ENCODE data around the gene STIM1. TPM values are rescaled to one million over a fixed set of nuclear protein-coding genes. Genes with fewer than 3 reads are reported as not detected.

Gene STIM1
- total RNA-seq, 4 donors from 2014 or later: 36.3 to 158 (median 46.1) TPM

DNA sequence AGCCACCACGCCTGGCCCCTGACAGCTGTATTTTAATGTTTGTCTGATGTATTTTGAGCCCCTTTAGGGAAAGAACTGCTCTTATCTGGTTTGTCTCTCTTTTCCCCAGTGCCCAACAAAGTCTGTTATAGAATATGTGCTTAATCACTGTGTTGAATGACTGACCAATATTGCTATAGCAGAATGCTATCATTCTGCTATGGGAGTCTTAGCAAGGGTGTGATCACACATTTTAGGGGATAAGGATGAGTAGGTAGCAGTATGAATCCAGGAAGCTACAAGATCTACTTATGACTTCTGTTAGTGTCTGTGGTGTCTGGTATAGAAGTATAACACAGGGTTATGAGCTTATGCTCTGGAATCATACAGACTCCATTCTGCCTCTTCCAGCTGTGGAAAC, 121.6 kb downstream of the STIM1 start:
- Histone ChIP-seq H3K9me3 (no peaks in the 10 kb centered on the region), H3K27ac (no peak overlapping the region), H3K4me1 (peaks cover 0 to 7% (median 0%) of the 10 kb centered on the region in 4 donors), H3K36me3 (no peaks in the 10 kb centered on the region), H3K27me3 (no peaks in the 10 kb centered on the region), H3K4me3 (no peak overlapping the region)
- TF ChIP-seq, protein P1, sequence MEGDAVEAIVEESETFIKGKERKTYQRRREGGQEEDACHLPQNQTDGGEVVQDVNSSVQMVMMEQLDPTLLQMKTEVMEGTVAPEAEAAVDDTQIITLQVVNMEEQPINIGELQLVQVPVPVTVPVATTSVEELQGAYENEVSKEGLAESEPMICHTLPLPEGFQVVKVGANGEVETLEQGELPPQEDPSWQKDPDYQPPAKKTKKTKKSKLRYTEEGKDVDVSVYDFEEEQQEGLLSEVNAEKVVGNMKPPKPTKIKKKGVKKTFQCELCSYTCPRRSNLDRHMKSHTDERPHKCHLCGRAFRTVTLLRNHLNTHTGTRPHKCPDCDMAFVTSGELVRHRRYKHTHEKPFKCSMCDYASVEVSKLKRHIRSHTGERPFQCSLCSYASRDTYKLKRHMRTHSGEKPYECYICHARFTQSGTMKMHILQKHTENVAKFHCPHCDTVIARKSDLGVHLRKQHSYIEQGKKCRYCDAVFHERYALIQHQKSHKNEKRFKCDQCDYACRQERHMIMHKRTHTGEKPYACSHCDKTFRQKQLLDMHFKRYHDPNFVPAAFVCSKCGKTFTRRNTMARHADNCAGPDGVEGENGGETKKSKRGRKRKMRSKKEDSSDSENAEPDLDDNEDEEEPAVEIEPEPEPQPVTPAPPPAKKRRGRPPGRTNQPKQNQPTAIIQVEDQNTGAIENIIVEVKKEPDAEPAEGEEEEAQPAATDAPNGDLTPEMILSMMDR (IDR thresholded peaks at IDR 0.05): no peak
- no peak for TF ChIP-seq POLR2A (IDR thresholded peaks at IDR 0.05)
- no peak for DNase-seq

DNA sequence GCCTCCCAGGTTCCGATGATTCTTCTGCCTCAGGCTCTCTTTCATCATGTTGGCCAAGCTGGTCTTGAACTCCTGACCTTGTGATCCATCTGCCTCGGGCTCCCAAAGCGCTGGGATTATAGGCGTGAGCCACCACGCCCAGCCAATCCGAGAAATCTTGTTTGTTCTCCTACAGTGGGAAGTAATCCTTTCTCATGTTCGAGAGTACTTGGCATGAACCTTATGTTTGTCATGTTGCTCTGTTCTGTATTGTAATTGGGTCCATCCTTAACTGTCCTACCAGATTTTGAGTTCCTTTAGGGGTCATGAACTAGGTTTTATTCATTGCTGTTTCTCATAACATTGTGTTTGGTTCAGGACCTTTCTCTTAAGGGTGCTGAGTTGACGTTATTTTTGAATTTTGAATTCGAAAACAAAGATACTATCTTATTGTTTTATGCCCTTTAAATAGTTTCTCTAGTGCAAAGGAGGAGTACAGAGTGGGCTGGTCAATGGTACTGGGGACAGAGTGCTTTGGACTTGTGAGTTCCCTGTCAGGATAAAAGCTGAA, 125.7 kb downstream of the STIM1 start:
- Histone ChIP-seq H3K27ac (no peak overlapping the region), H3K27me3 (no peaks in the 10 kb centered on the region), H3K4me1 (peaks cover 0 to 11% (median 0%) of the 10 kb centered on the region in 4 donors), H3K36me3 (no peaks in the 10 kb centered on the region), H3K9me3 (no peaks in the 10 kb centered on the region), H3K4me3 (no peak overlapping the region)
- no peak for DNase-seq
- TF ChIP-seq, protein P1 (IDR thresholded peaks at IDR 0.05): no peak
- TF ChIP-seq POLR2A (IDR thresholded peaks at IDR 0.05): no peak

DNA sequence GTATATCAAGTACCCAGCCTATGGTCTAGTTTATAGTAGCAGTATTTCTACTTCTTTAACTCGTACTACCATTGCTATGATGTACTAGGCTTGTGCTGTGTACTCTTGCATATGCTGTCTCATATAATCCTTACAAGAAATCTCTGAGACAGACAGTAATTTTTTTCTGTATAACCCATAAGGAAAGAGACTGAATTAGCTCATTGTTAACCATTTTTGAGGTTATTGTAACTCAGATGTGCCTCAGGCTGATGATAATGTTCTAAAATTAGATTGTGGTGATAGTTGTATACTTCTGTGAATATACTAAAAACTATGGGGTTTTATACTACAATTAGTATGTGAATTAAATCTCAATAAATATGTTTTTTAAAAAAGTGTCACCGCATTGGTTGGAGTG, 127.0 kb downstream of the STIM1 start:
- Histone ChIP-seq H3K36me3 (no peaks in the 10 kb centered on the region), H3K27me3 (no peaks in the 10 kb centered on the region), H3K9me3 (no peaks in the 10 kb centered on the region), H3K27ac (no peak overlapping the region), H3K4me1 (peaks cover 0 to 11% (median 0%) of the 10 kb centered on the region in 4 donors), H3K4me3 (no peak overlapping the region)
- TF ChIP-seq POLR2A (IDR thresholded peaks at IDR 0.05): no peak
- TF ChIP-seq, protein P1 (IDR thresholded peaks at IDR 0.05): no peak
- no peak for DNase-seq

DNA sequence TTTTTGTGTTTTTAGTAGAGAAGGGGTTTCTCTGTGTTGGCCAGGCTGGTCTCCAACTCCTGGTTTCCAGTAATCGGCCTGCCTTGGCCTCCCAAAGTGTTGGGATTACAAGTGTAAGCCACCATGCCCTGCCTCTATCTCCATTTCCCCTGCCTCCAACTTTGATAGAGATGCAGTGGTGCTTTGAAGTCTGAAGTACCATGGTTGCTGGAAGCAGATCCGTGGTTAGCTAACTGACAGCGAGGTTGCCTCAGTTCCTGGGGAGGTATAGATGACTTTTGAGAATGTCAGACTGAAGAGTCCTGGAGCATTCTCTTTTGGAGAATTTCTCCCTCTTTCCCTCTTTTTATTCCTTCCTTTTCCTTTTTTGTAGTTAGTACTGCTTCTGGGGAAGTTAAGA, 127.6 kb downstream of the STIM1 start:
- Histone ChIP-seq H3K4me1 (peaks cover 0 to 11% (median 0%) of the 10 kb centered on the region in 4 donors), H3K4me3 (no peak overlapping the region), H3K36me3 (no peaks in the 10 kb centered on the region), H3K27ac (no peak overlapping the region), H3K9me3 (no peaks in the 10 kb centered on the region), H3K27me3 (no peaks in the 10 kb centered on the region)
- DNase-seq: no peak
- TF ChIP-seq, protein P1 (IDR thresholded peaks at IDR 0.05): no peak
- no peak for TF ChIP-seq POLR2A (IDR thresholded peaks at IDR 0.05)

DNA sequence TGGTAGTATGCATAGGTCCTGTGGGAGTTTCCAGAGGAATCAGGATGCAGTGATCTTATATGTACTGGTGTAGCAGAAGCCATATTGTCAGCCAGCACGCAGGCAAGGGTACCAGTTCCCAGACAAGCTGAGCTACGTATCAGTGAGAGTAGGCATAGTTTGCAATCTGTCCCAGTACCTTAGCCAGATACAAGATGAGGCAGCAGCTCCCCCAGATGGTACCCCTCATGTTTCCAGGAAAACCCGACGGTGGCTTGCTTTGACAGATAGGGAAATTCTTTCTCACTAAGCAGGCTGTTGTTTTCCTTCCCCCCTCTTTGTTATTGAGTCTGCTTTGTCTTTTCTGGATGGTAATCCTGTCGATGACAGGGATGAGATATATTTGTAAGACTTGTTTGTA, 129.4 kb downstream of the STIM1 start:
- TF ChIP-seq POLR2A (IDR thresholded peaks at IDR 0.05): no peak
- TF ChIP-seq, protein P1 (IDR thresholded peaks at IDR 0.05): peak in 1 of 6 experiments; percentile 17
- no peaks in the 10 kb centered on the region for H3K9me3 ChIP-seq
- H3K4me3 ChIP-seq: no peak overlapping the region
- no peaks in the 10 kb centered on the region for H3K36me3 ChIP-seq
- H3K27me3 ChIP-seq: no peaks in the 10 kb centered on the region
- peaks cover 0 to 11% (median 0%) of the 10 kb centered on the region in 4 donors for H3K4me1 ChIP-seq
- peak in 1 of 3 donors; percentile 50 for DNase-seq
- H3K27ac ChIP-seq: no peak overlapping the region

DNA sequence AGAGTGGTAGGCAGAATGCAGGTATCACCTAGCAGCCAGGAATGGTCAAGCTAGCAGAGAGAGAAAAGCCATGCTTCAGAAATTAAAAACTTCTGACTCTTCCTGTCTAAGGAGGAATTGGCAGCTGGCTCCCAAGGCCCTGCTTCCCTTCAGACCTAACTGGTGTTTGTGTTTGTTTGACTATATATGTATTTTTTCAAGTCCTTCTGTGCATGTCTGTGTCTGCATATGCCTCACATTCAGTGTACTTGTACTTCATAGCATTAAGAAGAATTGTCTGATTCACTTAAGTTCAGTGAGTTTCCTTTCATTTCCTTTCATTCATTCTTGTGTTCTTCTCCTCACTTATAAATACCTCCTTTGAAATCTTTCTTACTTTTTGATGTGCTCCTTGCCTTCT, 130.2 kb downstream of the STIM1 start:
- TF ChIP-seq POLR2A (IDR thresholded peaks at IDR 0.05): no peak
- TF ChIP-seq, protein P1 (IDR thresholded peaks at IDR 0.05): no peak
- Histone ChIP-seq H3K4me1 (peaks cover 0 to 11% (median 0%) of the 10 kb centered on the region in 4 donors), H3K4me3 (no peak overlapping the region), H3K27me3 (no peaks in the 10 kb centered on the region), H3K36me3 (no peaks in the 10 kb centered on the region), H3K27ac (no peak overlapping the region), H3K9me3 (no peaks in the 10 kb centered on the region)
- no peak for DNase-seq

Data from Peyer's patch (tissue), 4 donors.